Activated T-helper 9 cell treated with anti-CD3 and anti-CD28 coated beads, Interleukin-2, amount 50 U/mL, for 16 hours (primary cell): Measurements from ENCODE around the gene ZNF554.
"Not testable (repeated sequence)": the region's sequence is repeated elsewhere in the genome, so short reads cannot be mapped to it uniquely, and the experiment has no call there.

ENCODE experiments used
- DNase-seq: peaks from one replicate; pipeline ENCODE4 v3.0.0-alpha.2; 2020; ENCODE audit warnings: low read depth

The ZNF554 gene

GRCh38 chr19:2807379-2808128 is 12.1 kb upstream of the ZNF554 start:
- DNase-seq: no peak

GRCh38 chr19:2808129-2808941 is 11.3 kb upstream of the ZNF554 start:
- no peak for DNase-seq

GRCh38 chr19:2809387-2810140 is 10.1 kb upstream of the ZNF554 start:
- DNase-seq: no peak

- no peak for DNase-seq
Observed at GRCh38 chr19:2810141-2811091, 9.3 kb upstream of the ZNF554 start.

- DNase-seq: no peak
Observed at GRCh38 chr19:2811221-2811722, 8.4 kb upstream of the ZNF554 start.

GRCh38 chr19:2811735-2812413 is 7.8 kb upstream of the ZNF554 start:
- DNase-seq: no peak

- no peak for DNase-seq
Observed at GRCh38 chr19:2812414-2813234, 7.0 kb upstream of the ZNF554 start.

- DNase-seq: no peak
Observed at GRCh38 chr19:2813235-2814160, 6.2 kb upstream of the ZNF554 start.

- no peak for DNase-seq
Observed at GRCh38 chr19:2814426-2814825, 5.2 kb upstream of the ZNF554 start.

GRCh38 chr19:2815191-2815614 is 4.5 kb upstream of the ZNF554 start:
- DNase-seq: no peak

GRCh38 chr19:2815923-2816322 is 3.7 kb upstream of the ZNF554 start:
- DNase-seq: no peak

GRCh38 chr19:2816641-2817040 is 3.0 kb upstream of the ZNF554 start:
- DNase-seq: no peak

GRCh38 chr19:2817237-2817829 is 2.3 kb upstream of the ZNF554 start:
- DNase-seq: not testable (repeated sequence)

- DNase-seq: no peak
Observed at GRCh38 chr19:2820112-2820702, 539 bp downstream of the ZNF554 start.

- no peak for DNase-seq
Observed at GRCh38 chr19:2822846-2823245, 3.2 kb downstream of the ZNF554 start.

GRCh38 chr19:2823646-2824045 is 4.0 kb downstream of the ZNF554 start:
- DNase-seq: no peak

GRCh38 chr19:2824129-2824528 is 4.5 kb downstream of the ZNF554 start:
- DNase-seq: no peak

GRCh38 chr19:2827022-2827421 is 7.4 kb downstream of the ZNF554 start:
- DNase-seq: no peak
